ENCODE results near the gene NEURL1.

NEURL1 gene

DNA sequence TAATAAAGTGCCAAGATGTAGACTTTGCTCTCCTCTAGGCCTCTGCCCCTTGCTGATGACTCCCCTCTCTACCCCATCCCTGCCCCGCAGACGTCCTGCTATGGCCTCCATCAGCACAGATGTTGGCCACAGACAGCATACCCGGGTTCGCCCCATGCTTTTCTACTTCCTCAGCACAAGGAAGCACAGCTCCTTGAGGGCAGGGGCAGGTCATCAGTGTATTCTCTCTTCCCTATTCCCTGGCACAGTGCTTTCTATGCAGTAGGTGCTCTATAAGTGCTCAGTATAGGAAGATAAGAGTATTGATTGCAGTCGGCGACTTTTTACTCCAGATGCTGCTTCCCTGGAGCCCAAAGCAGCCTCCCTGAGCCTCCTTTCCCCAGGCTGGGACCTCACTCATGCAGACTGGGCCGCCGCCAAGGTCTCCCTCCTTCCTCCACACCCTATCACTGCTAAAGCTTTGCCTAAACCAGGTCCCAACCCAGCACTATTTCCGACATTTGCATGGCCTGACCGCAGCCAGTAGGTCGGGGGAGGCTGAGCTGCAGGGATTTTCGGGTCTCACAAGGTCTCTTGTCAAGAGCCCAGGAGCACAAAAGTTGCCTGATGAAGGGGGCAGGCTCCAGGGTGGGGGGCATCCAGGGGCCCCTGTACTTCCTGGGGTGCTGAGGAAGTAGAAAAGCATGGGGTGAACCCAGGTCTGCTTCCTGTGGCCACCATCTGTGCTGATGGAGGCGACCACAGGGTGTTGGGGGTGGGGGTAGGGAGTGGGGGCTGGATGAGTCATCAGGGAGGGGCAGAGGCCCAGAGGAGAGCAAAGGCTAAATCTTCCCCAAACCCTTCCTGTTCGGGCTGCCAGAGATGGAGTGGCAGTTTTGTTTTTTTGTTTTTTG is 22.5 kb upstream of the NEURL1 start:
- no peak for DNase-seq (ENCODE audit: low spot score)
- no peak overlapping the region for H3K23ac ChIP-seq (ENCODE audit: low read depth, low read length, poor library complexity)

DNA sequence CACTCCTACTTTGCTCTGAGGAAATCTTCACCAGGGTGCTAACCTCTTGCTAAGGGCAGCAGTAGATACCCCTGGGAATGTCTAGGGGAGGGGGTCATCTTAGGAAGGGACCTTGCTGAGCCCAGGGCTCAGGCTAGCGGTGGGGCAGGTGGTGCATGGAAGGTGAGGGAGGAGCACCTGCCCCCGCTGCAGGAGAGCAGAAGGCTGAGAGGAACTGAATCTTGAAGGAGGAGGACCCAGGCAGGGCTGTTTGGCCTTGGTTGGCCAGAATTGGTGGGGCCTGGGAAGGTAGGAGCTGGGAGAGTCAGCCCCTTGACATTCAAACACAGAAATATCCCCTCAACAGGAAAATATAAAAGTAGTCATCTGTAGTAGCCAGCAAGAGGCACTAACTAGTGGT is 21.5 kb upstream of the NEURL1 start:
- Histone ChIP-seq H2AK5ac (ENCODE audit: low read depth, low read length) (no peak overlapping the region), H4K8ac (ENCODE audit: low read depth, low read length) (no peak overlapping the region), H3K4ac (ENCODE audit: low read length) (no peak overlapping the region), H2BK12ac (ENCODE audit: low read length) (no peak overlapping the region), H2BK120ac (ENCODE audit: low read depth, low read length) (no peak overlapping the region), H3K79me1 (ENCODE audit: low read depth, low read length) (no peaks in the 10 kb centered on the region), H3K9me3 (replicated peaks in 1 of 2; ENCODE audit: control insufficient read depth in 2 of 2, insufficient read depth in 1 of 2, low read depth in 1 of 2, low read length in 2 of 2) (no peaks in the 10 kb centered on the region), H2AFZ (ENCODE audit: low read length) (no peak overlapping the region), H3K4me1 (ENCODE audit: control insufficient read depth in 2 of 2, insufficient read depth in 1 of 2, low read depth in 1 of 2, low read length in 2 of 2) (peaks cover 0 to 9% of the 10 kb centered on the region in 2 donors), H2BK5ac (ENCODE audit: low read length) (no peak overlapping the region), H2BK15ac (ENCODE audit: low read length) (no peak overlapping the region), H3K14ac (ENCODE audit: low read length) (no peak overlapping the region), H3K27ac (replicated peaks; ENCODE audit: low read length) (no peak overlapping the region), H3K4me3 (ENCODE audit: low read length in 2 of 2) (no peak overlapping the region), H4K91ac (ENCODE audit: low read depth, low read length, poor library complexity) (no peak overlapping the region), H3K4me2 (ENCODE audit: insufficient read depth, low read length, poor library complexity, severe bottlenecking) (no peak overlapping the region), H3K36me3 (replicated peaks in 1 of 2; ENCODE audit: control insufficient read depth in 2 of 2, insufficient read depth in 2 of 2, low read length in 2 of 2) (no peaks in the 10 kb centered on the region), H3K18ac (ENCODE audit: low read length) (peak overlapping the region; percentile 63), H3K23ac (ENCODE audit: low read depth, low read length, poor library complexity) (no peak overlapping the region), H3K9ac (ENCODE audit: low read depth, low read length, poor library complexity) (no peak overlapping the region), H3K27me3 (ENCODE audit: control insufficient read depth in 3 of 3, insufficient read depth in 3 of 3, low read depth in 1 of 3, low read length in 3 of 3) (peaks cover 0 to 17% (median 0%) of the 10 kb centered on the region in 3 experiments)
- no peak for DNase-seq (ENCODE audit: low spot score)
- no CpG with 5 or more reads among the region's 2 CpGs for WGBS, 2 donors (ENCODE audit: extremely low coverage in 2 of 2, insufficient read length in 2 of 2, insufficient replicate concordance in 1 of 2)

More for the DNA sequence above, 22.5 kb upstream of the NEURL1 start:
- no peaks in the 10 kb centered on the region for H3K79me1 ChIP-seq (ENCODE audit: low read depth, low read length)
- no peaks in the 10 kb centered on the region for H3K9me3 ChIP-seq (replicated peaks in 1 of 2; ENCODE audit: control insufficient read depth in 2 of 2, insufficient read depth in 1 of 2, low read depth in 1 of 2, low read length in 2 of 2)
- no peak overlapping the region for H3K27ac ChIP-seq (replicated peaks; ENCODE audit: low read length)
- H2AK5ac ChIP-seq (ENCODE audit: low read depth, low read length), result peak overlapping the region; percentile 74
- no peaks in the 10 kb centered on the region for H3K36me3 ChIP-seq (replicated peaks in 1 of 2; ENCODE audit: control insufficient read depth in 2 of 2, insufficient read depth in 2 of 2, low read length in 2 of 2)
- peaks cover 0 to 5% of the 10 kb centered on the region in 2 donors for H3K4me1 ChIP-seq (ENCODE audit: control insufficient read depth in 2 of 2, insufficient read depth in 1 of 2, low read depth in 1 of 2, low read length in 2 of 2)
- H2BK5ac ChIP-seq (ENCODE audit: low read length), result no peak overlapping the region
- H2BK120ac ChIP-seq (ENCODE audit: low read depth, low read length), result peak overlapping the region; percentile 67
- H2BK15ac ChIP-seq (ENCODE audit: low read length), result peak overlapping the region; percentile 60
- H3K9ac ChIP-seq (ENCODE audit: low read depth, low read length, poor library complexity), result no peak overlapping the region
- peak overlapping the region; percentile 94 for H4K8ac ChIP-seq (ENCODE audit: low read depth, low read length)
- H4K91ac ChIP-seq (ENCODE audit: low read depth, low read length, poor library complexity), result no peak overlapping the region
- H3K4me3 ChIP-seq (ENCODE audit: low read length in 2 of 2), result no peak overlapping the region
- peaks cover 0 to 13% (median 0%) of the 10 kb centered on the region in 3 experiments for H3K27me3 ChIP-seq (ENCODE audit: control insufficient read depth in 3 of 3, insufficient read depth in 3 of 3, low read depth in 1 of 3, low read length in 3 of 3)
- no peak overlapping the region for H3K4me2 ChIP-seq (ENCODE audit: insufficient read depth, low read length, poor library complexity, severe bottlenecking)
- H2BK12ac ChIP-seq (ENCODE audit: low read length), result no peak overlapping the region
- no CpG with 5 or more reads among the region's 14 CpGs for WGBS, 2 donors (ENCODE audit: extremely low coverage in 2 of 2, insufficient read length in 2 of 2, insufficient replicate concordance in 1 of 2)
- H2AFZ ChIP-seq (ENCODE audit: low read length), result peak overlapping the region; percentile 52
- no peak overlapping the region for H3K4ac ChIP-seq (ENCODE audit: low read length)
- peak overlapping the region; percentile 46 for H3K18ac ChIP-seq (ENCODE audit: low read length)
- no peak overlapping the region for H3K14ac ChIP-seq (ENCODE audit: low read length)

DNA sequence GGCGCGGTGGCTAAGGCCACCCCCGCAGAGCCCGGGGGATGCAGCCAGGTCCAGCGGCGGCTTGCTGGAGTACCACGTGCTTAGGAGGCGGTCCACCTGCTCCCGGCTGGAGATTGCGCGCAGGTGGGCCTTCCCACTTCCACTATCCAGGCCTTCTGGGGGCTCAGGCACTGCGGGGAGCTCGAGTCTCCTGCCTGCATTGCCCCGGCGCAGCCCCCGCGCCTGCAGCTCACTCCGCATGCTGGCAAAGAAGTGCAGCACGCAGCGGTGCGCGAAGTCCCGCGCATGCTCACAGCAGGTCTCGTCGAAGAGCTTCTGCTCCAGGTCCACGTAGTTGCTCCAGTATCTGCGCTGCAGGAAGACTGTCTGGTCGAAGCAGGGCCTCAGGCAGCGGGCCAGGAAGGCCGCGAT is 20.2 kb upstream of the NEURL1 start:
- Histone ChIP-seq H4K8ac (ENCODE audit: low read depth, low read length) (no peak overlapping the region), H2AK5ac (ENCODE audit: low read depth, low read length) (peak overlapping the region; percentile 89), H2BK12ac (ENCODE audit: low read length) (no peak overlapping the region), H3K14ac (ENCODE audit: low read length) (peak overlapping the region; percentile 47), H2BK5ac (ENCODE audit: low read length) (peak overlapping the region; percentile 80), H3K9me3 (replicated peaks in 1 of 2; ENCODE audit: control insufficient read depth in 2 of 2, insufficient read depth in 1 of 2, low read depth in 1 of 2, low read length in 2 of 2) (no peaks in the 10 kb centered on the region), H3K36me3 (replicated peaks in 1 of 2; ENCODE audit: control insufficient read depth in 2 of 2, insufficient read depth in 2 of 2, low read length in 2 of 2) (no peaks in the 10 kb centered on the region), H3K23ac (ENCODE audit: low read depth, low read length, poor library complexity) (no peak overlapping the region), H3K4me2 (ENCODE audit: insufficient read depth, low read length, poor library complexity, severe bottlenecking) (no peak overlapping the region), H3K27ac (replicated peaks; ENCODE audit: low read length) (no peak overlapping the region), H3K18ac (ENCODE audit: low read length) (peak overlapping the region; percentile 18), H2BK120ac (ENCODE audit: low read depth, low read length) (no peak overlapping the region), H3K79me1 (ENCODE audit: low read depth, low read length) (no peaks in the 10 kb centered on the region), H2AFZ (ENCODE audit: low read length) (no peak overlapping the region), H3K4ac (ENCODE audit: low read length) (peak overlapping the region; percentile 39), H3K4me3 (ENCODE audit: low read length in 2 of 2) (no peak overlapping the region), H2BK15ac (ENCODE audit: low read length) (no peak overlapping the region), H3K4me1 (ENCODE audit: control insufficient read depth in 2 of 2, insufficient read depth in 1 of 2, low read depth in 1 of 2, low read length in 2 of 2) (peaks cover 0 to 10% of the 10 kb centered on the region in 2 donors), H3K9ac (ENCODE audit: low read depth, low read length, poor library complexity) (peak overlapping the region; percentile 50), H3K27me3 (ENCODE audit: control insufficient read depth in 3 of 3, insufficient read depth in 3 of 3, low read depth in 1 of 3, low read length in 3 of 3) (peaks cover 0 to 20% (median 0%) of the 10 kb centered on the region in 3 experiments), H4K91ac (ENCODE audit: low read depth, low read length, poor library complexity) (no peak overlapping the region)
- no peak for DNase-seq (ENCODE audit: low spot score)
- no CpG with 5 or more reads among the region's 32 CpGs for WGBS, 2 donors (ENCODE audit: extremely low coverage in 2 of 2, insufficient read length in 2 of 2, insufficient replicate concordance in 1 of 2)

DNA sequence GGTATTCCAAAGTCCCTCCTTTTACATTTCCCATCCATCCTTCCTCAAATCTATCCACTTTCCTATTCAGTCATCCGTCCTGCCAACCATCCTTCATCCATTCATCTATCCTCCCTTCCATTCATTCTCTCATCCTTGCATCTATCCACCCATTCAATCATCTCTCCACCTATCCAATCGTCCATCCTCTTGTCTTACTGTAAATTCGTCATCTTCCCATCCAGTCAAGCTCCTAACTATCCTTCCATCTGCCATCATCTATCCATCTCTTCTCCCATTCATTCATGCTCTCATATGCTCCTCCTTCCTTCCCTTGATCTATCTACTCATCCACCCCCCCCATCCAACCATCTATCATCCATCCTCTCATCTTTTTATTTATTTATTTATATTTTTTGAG is 19.4 kb upstream of the NEURL1 start:
- peaks cover 0 to 10% of the 10 kb centered on the region in 2 donors for H3K4me1 ChIP-seq (ENCODE audit: control insufficient read depth in 2 of 2, insufficient read depth in 1 of 2, low read depth in 1 of 2, low read length in 2 of 2)
- no peak for DNase-seq (ENCODE audit: low spot score)
- H3K27ac ChIP-seq (replicated peaks; ENCODE audit: low read length), result no peak overlapping the region
- H3K4me2 ChIP-seq (ENCODE audit: insufficient read depth, low read length, poor library complexity, severe bottlenecking), result no peak overlapping the region
- no peak overlapping the region for H2AFZ ChIP-seq (ENCODE audit: low read length)
- H3K27me3 ChIP-seq (ENCODE audit: control insufficient read depth in 3 of 3, insufficient read depth in 3 of 3, low read depth in 1 of 3, low read length in 3 of 3), result peaks cover 0 to 25% (median 0%) of the 10 kb centered on the region in 3 experiments
- H2BK120ac ChIP-seq (ENCODE audit: low read depth, low read length), result no peak overlapping the region
- no peak overlapping the region for H2BK15ac ChIP-seq (ENCODE audit: low read length)
- no peaks in the 10 kb centered on the region for H3K9me3 ChIP-seq (replicated peaks in 1 of 2; ENCODE audit: control insufficient read depth in 2 of 2, insufficient read depth in 1 of 2, low read depth in 1 of 2, low read length in 2 of 2)
- H3K23ac ChIP-seq (ENCODE audit: low read depth, low read length, poor library complexity), result no peak overlapping the region
- 100% methylated on average over 1 to 3 of the region's 3 CpGs for WGBS, 2 donors (ENCODE audit: extremely low coverage in 2 of 2, insufficient read length in 2 of 2, insufficient replicate concordance in 1 of 2)
- no peak overlapping the region for H3K4ac ChIP-seq (ENCODE audit: low read length)
- H4K8ac ChIP-seq (ENCODE audit: low read depth, low read length), result no peak overlapping the region
- no peaks in the 10 kb centered on the region for H3K36me3 ChIP-seq (replicated peaks in 1 of 2; ENCODE audit: control insufficient read depth in 2 of 2, insufficient read depth in 2 of 2, low read length in 2 of 2)
- H2BK12ac ChIP-seq (ENCODE audit: low read length), result no peak overlapping the region
- no peak overlapping the region for H2AK5ac ChIP-seq (ENCODE audit: low read depth, low read length)
- no peak overlapping the region for H3K9ac ChIP-seq (ENCODE audit: low read depth, low read length, poor library complexity)
- no peak overlapping the region for H3K18ac ChIP-seq (ENCODE audit: low read length)
- no peak overlapping the region for H3K14ac ChIP-seq (ENCODE audit: low read length)
- H2BK5ac ChIP-seq (ENCODE audit: low read length), result no peak overlapping the region
- no peak overlapping the region for H3K4me3 ChIP-seq (ENCODE audit: low read length in 2 of 2)
- no peak overlapping the region for H4K91ac ChIP-seq (ENCODE audit: low read depth, low read length, poor library complexity)
- no peaks in the 10 kb centered on the region for H3K79me1 ChIP-seq (ENCODE audit: low read depth, low read length)

Measured in neuronal stem cell (in vitro differentiated cells).